Islet precursor cell (in vitro differentiated cells): Measurements from ENCODE around the gene ANTXRL.

Source experiments
- DNase-seq: peaks from one replicate; pipeline ENCODE4 v3.0.0-alpha.2; 2018

The ANTXRL gene

GRCh38 chr10:46277840-46278239, 9.0 kb upstream of the ANTXRL start:
- DNase-seq: no peak

- DNase-seq: peak; percentile 60
These were observed 4.4 kb upstream of the ANTXRL start for GRCh38 chr10:46282421-46282831.

GRCh38 chr10:46282842-46283574, 3.8 kb upstream of the ANTXRL start:
- DNase-seq: peak; percentile 91

- no peak for DNase-seq
These were observed 3.1 kb upstream of the ANTXRL start for GRCh38 chr10:46283580-46284285.

DNA sequence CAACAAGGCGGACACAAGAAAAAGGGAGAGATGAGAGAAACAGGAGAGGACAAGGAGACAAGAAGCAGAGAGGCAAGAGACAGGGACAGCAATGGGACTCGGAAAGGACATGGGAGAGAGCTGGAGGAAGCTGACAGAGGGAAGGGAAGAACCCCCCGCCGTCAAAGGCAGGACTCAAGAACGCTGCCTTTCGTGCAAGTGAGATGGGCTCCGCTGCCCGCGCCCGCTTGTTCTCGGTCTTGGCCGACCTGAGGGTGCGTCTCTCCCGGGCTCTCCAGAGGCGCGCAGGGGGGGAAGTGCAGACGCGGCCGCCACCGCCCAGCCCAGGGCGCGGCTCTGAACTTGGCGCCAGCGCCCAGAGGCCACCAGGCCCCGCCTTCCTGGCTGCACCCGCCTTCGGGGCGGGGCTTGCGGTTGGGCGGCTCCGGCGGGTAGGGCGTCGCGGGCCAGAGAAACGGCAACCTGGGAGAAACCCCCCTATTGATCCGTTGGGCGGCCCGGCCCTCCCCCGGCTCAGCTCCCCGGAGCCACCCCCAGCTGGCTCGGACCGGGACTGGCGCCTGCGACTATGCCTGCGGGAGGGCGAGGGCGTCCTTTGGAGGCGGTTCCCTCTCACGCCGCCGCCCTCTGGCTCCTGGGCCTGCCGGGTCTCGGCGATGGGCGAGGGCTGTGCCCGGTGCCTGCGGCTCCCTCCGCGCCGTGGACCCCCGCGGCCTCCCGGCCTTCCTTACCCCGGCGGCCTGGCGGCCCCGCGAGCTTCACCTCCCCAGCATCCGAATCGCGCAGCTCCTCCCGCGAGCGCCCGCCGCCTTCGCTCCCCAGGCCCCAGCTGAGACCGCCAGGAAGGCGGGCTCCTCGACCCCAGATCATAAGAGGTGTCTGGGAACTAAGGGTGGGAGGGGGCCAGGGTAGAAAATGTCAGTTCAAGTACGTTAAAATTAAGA, 2.2 kb upstream of the ANTXRL start:
- peak; percentile 96 for DNase-seq

- peak; percentile 34 for DNase-seq
These were observed 1.5 kb upstream of the ANTXRL start for GRCh38 chr10:46285300-46285699.

- peak; percentile 40 for DNase-seq
These were observed 704 bp upstream of the ANTXRL start for GRCh38 chr10:46285966-46286620.

DNA sequence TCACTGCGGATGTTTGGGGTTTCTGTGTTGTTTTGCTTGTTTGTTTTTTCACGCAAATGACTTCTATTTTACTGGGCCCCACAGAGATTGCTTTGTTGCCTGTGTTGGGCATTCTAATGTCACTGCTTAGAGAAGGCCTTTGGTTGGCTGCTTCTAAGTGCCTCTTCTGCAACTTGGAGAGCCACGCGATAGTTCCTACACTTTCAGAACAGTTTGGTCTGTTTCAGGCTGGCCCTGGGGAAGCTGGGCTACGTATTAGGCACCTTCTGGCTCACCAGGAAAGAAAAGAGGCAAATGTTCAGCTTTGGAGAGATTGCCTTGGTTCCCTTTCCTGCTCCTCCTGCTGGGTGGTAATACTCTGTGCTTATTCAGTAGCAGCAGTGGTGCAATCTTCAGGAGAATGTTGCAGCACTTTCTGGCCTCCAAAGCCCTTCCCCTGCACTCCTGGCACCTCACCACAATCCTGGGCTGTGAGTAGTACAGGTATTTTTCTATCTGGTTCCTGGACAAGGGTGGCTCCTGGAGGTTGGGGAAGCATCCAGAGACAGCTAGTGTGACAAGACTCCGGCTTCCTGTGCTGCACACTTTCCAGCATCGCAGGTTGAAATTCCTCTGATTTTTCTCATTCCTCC, 1.2 kb downstream of the ANTXRL start:
- DNase-seq: peak; percentile 74

- DNase-seq: peak; percentile 69
These were observed 1.9 kb downstream of the ANTXRL start for GRCh38 chr10:46288601-46289206.

DNA sequence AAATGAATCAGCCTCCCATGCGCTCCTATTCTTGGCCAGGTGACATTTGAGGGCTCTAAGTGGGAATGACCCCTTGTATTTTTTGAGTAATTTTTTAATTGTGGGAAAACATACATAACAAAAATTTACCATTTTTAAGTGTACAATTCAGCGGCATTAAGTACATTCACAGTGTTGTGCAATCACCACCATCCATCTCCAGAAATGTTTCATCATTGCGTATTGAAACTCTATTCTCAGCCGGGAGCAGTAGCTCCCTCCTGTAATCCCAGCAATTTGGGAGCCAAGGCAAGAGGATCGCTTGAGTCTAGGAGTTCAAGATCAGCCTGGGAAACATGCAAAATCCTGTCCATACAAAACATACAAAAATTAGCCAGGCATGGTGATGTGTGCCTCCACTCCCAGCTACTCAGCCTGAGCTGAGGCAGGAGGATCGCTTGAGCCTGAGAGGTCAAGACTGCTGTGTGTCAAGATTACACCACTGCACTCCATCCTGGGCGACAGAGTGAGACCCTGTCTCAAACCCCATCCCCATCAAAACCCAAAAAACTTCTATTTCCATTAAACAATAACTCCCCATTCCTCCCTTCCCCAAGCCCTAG, 2.5 kb downstream of the ANTXRL start:
- DNase-seq: peak; percentile 25

DNA sequence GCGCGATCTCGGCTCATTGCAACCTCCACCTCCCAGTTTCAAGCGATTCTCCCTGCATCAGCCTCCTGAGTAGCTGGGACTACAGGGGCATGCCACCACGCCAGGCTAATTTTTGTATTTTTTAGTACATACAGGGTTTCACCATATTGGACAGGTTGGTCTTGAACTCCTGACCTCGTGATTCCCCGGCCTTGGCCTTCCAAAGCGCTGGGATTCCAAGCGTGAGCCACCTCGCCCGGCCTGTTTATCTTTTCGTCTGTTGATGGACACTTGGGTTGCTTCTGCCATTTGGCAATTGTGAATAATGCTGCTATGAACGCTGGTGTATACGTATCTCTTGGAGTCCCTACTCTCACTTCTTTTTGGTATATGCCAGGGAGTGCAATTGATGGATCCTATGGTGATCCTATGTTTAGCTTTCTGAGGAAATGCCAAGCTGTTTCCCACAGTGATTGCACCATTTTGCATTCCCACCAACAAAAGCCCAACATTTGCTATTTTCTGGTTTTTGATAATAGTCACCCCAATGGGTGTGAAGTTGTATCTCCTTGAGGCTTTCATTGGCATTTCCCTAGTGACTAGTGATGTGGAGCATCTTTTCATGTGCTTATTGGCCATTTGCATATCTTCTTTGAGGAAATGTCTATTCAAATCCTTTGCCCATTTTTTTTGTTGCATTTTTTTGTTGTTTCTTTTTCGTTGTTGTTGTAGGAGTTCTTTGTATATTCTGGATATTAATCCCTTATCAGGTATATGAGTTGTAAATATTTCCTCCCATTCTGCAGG, 3.5 kb downstream of the ANTXRL start:
- peak; percentile 17 for DNase-seq

DNA sequence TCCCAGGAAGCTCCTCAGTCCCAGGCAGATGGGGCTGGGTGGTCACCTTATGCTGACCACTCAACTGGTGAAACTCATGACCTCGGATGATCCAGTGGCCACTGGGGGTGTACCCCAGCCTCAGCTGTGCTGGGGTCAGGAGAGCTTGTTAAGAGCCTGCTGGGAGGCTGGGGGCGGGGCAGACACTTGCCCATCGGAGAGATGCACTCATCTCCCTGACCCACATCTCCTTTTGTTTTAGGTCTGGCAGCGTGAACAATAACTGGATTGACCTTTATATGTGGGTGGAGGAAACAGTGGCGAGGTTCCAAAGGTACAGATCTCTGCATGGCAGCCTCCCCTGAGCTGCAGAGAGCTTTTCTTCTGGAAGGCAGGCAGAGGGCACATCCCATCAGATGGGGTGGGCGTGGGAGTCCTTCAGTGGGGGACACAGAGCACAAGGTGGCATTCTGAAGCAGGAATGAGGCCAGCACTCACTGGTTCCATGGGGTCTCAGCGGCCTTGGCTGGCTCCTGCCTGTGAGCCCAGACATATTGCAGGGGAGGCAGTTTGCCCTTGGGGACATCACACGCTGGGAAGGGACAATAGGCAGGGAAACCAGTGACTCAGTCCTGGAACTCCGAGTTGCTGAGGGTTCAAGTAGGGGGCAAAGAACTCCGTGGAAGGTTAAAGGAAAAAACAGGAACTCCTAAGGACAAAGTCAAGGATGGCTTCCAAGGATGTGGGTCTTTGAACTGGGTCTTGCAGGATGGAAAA, 5.2 kb downstream of the ANTXRL start:
- peak; percentile 42 for DNase-seq

GRCh38 chr10:46292573-46293023, 5.8 kb downstream of the ANTXRL start:
- peak; percentile 48 for DNase-seq

- peak; percentile 16 for DNase-seq
These were observed 6.4 kb downstream of the ANTXRL start for GRCh38 chr10:46293228-46293627.

- peak; percentile 65 for DNase-seq
These were observed 7.2 kb downstream of the ANTXRL start for GRCh38 chr10:46293832-46294640.

GRCh38 chr10:46294641-46295220, 7.9 kb downstream of the ANTXRL start:
- DNase-seq: peak; percentile 48

- peak; percentile 55 for DNase-seq
These were observed 8.7 kb downstream of the ANTXRL start for GRCh38 chr10:46295350-46296010.

DNA sequence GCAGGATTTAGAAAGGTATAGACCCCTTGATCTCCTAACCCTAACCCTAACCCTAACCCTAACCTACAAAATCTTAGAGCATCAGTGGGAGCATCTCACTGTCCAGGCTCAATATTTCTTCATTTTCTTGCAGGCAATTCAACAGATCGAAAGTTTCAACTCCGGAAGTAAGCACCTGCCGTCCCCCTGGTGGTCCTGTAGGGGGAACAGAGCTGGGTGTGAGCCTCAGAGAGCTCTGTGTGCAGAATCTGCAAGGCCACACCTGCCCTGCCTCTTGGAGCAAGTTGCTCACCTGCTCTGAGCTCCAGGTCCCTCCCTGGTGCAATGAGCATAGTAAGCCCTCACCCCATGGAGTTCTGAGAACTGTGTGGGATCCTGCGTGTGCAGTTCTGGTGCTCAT, 9.3 kb downstream of the ANTXRL start:
- DNase-seq: peak; percentile 43
